Omental fat pad (tissue), 4 donors: ENCODE data around the gene RIMS4. TPM values are rescaled to one million over a fixed set of nuclear protein-coding genes. Genes with fewer than 3 reads are reported as not detected.

Experiments used
- ATAC-seq: fragments of 150-250 bp; one replicate; pipeline ENCODE4 v1.9.1; 2016; ENCODE audit warnings: mild to moderate bottlenecking, moderate library complexity; ENCODE audit not compliant: low FRiP score
- DNase-seq: peaks from one replicate; pipeline ENCODE4 v3.0.0-alpha.2; 2019; ENCODE audit warnings: low spot score
- CTCF ChIP-seq, 3 donors: fragments of 450-650 bp; IDR thresholded peaks; one replicate each; pipeline ENCODE4 v1.5.1; 2016 to 2017; ENCODE audit warnings: antibody characterized with exemption in 3 of 3, mild to moderate bottlenecking in 3 of 3, moderate library complexity in 2 of 3
- total RNA-seq, 4 donors: library from RNA; depleted of rRNA; stranded (reverse); fragments of >200 nt; gene quantifications; one replicate each; pipeline ENCODE4 v1.1.0, GENCODE V29; 2016

The RIMS4 gene
- total RNA-seq, 4 donors from 2014 or later: 0.60 to 0.88 (median 0.72) TPM

GRCh38 chr20:44709797-44710196 is 100.5 kb downstream of the RIMS4 start:
- ATAC-seq: no peak
- TF ChIP-seq CTCF (IDR thresholded peaks at IDR 0.05): no peak
- DNase-seq: no peak

DNA sequence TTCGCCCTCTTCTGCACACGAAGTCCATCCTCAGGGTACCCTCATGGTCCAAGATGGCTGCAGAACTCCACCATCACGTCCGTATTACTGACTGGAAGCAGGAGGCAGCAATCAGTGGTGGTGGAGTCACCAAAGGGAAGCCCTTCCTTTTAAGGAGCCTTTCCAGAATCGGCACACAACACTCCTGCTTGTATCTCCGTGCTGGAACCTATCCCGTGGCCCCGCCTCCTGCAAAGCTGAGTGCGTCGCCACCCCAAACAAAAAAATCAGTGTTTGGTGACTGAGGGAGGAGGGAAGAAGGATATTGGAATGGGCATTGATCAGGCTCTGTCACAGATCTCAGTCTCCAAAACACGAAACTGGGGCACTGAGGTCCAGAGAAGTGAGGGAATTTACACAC is 101.0 kb downstream of the RIMS4 start:
- DNase-seq (no peak), ATAC-seq (no peak)
- no peak for TF ChIP-seq CTCF (IDR thresholded peaks at IDR 0.05)

DNA sequence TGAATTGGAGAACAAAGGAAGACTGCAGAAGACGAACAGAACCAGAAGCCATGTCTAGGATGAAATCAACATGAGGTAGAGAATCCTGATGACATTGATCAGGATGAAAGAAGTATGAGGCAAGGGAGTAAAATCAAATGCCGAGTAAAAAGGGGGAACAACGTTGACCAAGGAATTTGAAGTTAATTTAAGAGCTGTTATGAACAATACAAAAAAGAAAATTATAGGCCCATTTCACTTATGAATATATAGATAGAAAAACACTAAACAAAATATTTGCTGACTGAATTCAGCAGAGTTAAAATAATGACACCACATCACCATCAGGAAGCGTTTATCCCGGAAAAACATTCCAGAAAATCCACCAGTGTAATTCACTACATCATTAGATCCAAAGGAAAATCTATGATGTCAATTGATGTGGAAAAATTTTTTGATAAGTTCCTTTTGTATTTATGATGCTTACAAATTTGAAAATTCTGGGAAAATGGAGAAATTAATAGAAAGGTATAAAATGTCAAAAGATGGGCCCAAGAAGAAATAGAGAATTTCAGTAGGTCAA is 103.2 kb downstream of the RIMS4 start:
- ATAC-seq (no peak), DNase-seq (no peak)
- no peak for TF ChIP-seq CTCF (IDR thresholded peaks at IDR 0.05)

- DNase-seq (no peak), ATAC-seq (no peak)
These were observed 103.9 kb downstream of the RIMS4 start for GRCh38 chr20:44706301-44707017.

DNA sequence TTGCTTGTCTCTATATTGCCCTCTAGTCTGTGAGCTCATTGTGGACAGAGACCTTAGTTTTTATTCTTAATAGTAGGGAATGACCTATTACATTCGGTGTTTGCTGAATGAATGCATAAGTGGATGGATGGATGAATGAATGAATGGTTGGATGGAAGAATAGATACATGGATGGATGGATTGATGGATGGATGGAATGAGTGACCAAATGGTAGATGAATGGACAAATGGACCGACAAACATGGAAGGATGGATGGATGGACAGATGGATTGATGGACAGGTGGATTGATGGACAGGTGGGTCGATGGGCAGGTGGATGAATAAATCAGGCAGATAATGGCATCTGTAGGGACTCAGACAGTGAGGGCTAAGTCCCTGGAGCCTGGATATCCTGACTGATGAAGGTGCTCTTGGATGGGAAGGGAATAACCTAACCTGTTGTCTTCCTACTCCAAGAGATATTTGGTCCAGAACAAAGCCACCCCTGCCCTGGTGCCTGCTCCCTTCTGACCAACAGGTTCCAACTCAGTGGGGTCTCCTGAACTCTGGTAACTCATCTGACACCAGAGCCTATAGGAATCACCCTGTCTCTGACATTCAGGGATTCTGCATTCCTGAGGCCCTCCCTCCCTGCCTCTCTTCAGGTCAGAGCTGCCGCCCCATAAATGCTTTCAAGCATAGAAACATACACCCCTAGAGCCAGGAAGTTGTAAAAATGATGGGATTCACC is 104.8 kb downstream of the RIMS4 start:
- no peak for ATAC-seq

More at GRCh38 chr20:44706301-44707017, 103.9 kb downstream of the RIMS4 start:
- TF ChIP-seq CTCF (IDR thresholded peaks at IDR 0.05): no peak

DNA sequence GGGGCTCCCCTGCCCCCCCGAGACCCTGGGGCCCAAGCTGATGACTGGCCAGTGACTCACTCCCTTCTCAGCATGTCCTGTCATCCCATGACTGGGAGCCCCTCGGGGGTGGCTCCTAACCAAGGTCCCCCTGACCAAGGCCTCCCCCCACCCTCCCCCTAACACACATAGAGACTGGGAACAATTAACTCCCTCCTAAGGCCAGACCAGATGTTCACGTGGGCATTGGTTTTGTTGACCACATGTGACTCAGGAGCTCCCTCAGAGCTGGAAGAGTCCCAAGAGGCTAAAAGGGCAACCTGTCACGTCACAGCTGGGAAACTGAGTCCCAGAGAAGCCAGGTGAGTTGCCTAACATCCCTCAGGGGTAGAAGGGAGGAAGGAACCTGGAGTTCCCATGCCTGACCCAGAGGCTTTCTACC is 105.8 kb downstream of the RIMS4 start:
- no peak for TF ChIP-seq CTCF (IDR thresholded peaks at IDR 0.05)
- DNase-seq: no peak
- ATAC-seq: no peak

More for the DNA sequence above, 104.8 kb downstream of the RIMS4 start:
- TF ChIP-seq CTCF (IDR thresholded peaks at IDR 0.05): no peak
- no peak for DNase-seq
